22Rv1 (cell line): ENCODE measurements around the gene HMGXB4.

Experiments
- H3K27ac ChIP-seq: fragments of 450-650 bp; 2 replicates; pipeline ENCODE4 v1.5.1; 2017
- ZFX ChIP-seq: fragments of 450-650 bp; IDR thresholded peaks from 2 replicates; pipeline ENCODE4 v1.6.1; 2017; ENCODE audit warnings: antibody characterized with exemption, borderline replicate concordance
- TF ChIP-seq, protein P1 (sequence below): fragments of 450-650 bp; IDR thresholded peaks from 2 replicates; pipeline ENCODE4 v1.5.1; 2017; ENCODE audit warnings: mild to moderate bottlenecking

The HMGXB4 gene

DNA sequence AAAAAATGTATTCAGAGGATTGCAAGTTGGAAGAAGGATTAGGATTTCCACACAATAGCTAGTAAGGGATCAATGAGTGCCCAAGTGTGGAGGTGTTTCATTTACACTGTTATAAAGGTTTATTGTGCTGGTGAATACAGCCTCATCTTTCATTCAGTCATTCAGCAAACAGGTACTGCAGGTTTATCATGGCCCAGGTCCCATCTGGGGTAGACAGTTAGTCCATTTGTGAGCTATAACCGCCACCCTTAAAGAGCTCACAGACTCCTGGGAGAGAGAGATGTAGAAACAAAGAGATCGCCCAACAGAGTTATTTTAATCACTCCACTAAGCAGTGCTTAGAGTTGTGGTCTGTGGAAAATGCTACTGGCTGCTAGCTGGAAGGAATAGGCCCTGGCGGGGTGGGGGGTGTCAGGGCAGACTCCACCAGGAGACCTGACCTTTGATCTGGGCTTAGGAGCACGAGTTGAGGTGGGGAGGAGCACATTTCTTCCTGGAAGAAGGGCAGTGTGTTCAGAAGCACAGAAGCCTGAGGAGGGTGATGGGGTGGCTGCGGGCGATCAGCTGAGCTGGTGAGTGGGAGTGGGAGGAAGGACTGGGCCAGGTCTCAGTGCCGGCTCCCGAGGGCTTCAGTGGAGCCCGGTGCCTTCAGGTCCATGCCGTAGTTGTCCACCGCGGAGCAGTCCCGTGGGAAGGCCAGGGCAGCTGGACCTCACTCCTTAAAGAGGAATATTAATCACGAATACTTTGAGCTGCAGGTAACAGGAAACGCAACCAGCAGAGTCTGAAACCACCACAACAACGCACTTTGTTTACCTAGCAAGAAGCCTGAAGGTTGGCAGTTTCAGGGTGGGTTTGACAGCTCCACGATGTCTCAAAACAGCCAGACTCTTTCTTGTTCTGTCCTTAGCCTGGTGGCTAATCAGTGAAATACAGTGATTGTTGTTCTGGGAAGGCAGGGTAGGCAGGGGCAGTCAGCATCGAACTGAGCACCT is 53.6 kb downstream of the HMGXB4 start:
- TF ChIP-seq ZFX = no peak
- TF ChIP-seq, protein P1, sequence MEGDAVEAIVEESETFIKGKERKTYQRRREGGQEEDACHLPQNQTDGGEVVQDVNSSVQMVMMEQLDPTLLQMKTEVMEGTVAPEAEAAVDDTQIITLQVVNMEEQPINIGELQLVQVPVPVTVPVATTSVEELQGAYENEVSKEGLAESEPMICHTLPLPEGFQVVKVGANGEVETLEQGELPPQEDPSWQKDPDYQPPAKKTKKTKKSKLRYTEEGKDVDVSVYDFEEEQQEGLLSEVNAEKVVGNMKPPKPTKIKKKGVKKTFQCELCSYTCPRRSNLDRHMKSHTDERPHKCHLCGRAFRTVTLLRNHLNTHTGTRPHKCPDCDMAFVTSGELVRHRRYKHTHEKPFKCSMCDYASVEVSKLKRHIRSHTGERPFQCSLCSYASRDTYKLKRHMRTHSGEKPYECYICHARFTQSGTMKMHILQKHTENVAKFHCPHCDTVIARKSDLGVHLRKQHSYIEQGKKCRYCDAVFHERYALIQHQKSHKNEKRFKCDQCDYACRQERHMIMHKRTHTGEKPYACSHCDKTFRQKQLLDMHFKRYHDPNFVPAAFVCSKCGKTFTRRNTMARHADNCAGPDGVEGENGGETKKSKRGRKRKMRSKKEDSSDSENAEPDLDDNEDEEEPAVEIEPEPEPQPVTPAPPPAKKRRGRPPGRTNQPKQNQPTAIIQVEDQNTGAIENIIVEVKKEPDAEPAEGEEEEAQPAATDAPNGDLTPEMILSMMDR = no peak
- no peak overlapping the region for H3K27ac ChIP-seq

DNA sequence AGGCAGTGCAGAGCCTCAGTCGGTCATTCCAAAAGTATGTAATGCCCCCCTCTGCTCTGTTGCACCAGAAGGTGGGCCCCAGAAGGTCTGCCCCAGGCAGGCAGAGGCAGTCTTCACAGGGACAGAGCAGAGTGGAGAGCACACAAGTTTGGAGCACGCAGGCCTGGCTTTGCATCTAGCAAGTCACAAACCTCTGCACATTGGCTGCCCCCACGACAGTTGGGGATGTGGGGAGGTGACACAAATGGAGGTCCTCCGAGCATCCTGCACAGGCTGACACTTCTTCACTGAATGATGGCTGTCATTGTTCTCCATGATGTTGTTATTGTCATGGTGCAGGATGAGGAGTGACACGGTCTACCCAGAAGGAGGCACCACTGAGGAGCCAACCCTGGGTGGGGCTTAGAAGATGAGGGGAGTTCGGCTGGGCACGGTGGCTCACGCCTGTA is 54.3 kb downstream of the HMGXB4 start:
- TF ChIP-seq, protein P1 = no peak
- TF ChIP-seq ZFX = no peak
- no peak overlapping the region for H3K27ac ChIP-seq

DNA sequence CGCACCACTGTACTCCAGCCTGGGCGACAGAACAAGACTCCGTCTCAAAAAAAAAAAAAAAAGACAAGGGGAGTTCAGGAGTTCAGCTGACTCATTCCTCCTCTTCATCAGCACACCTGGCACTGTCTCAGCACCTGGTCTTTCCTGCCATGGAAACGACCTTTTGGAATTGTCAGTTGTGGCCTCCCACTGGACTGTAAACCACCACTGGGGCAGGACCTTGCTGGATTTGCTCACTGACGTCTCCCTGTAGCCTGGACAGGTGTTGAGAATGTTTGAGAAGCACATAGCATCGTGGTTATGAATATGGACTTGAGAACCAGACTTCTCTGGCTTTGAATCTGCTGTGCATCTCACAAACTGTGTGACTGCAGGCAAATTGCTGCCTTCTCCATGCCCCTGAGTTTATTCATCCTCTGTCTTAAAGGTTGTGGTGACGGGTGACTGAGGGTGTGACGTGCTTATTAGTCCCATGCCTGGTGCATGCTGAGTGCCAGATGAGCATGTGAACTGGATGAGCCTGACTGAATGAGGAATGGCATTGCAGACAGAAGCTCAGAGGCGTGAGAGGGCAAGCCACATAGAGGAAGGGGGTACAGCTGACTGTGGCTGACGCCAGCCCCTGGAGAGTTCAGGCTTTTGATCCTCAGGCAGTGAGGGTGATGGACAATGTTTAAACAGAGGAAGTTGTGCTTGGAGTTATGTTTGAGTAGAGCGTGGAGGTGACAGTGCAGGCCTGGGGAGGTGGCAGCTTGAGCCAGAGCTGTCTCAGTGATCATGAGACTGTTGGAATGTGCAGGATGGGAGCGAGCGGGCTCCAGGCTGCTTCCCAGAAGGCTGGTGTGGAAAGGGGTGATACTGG is 55.1 kb downstream of the HMGXB4 start:
- TF ChIP-seq ZFX = no peak
- TF ChIP-seq, protein P1 = no peak
- no peak overlapping the region for H3K27ac ChIP-seq

DNA sequence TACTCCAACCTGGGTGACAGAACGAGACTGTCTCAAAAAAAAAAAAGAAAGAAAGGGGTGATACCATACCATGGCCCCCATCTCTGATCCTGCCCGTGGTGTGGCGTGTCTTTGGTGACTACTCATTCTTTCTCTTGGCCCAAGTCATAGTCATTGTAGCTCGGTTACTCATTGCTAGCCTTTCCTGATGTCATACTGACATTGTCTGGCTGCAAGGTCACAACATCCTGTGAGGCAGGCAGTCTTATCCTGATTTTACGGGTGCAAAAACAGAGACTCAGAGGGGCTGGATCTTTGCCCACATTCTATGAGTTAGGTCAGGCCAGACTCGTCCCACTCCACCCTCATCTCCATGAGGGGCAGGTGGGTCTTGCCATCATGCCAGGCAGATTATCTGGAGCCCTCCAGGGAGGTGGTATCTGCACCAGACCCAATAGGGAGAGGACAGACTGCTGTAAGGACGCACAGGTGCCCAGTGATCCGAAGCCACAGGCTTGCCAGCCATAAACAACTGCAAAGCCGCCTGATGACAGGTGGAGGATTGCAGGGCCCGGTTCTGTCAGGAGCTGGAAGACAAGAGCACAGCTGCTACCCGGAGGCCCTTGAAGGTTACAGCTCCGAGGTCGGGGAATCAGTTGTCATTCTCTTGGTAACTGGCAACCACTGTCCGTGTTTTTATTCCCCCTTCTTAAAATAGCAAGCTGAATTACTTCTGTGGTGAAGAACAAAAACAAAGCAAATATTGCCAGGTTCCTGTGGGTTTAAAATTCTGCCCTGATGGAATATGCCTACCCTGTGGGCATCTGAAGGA is 56.2 kb downstream of the HMGXB4 start:
- H3K27ac ChIP-seq = no peak overlapping the region
- no peak for TF ChIP-seq ZFX
- TF ChIP-seq, protein P1 = no peak

DNA sequence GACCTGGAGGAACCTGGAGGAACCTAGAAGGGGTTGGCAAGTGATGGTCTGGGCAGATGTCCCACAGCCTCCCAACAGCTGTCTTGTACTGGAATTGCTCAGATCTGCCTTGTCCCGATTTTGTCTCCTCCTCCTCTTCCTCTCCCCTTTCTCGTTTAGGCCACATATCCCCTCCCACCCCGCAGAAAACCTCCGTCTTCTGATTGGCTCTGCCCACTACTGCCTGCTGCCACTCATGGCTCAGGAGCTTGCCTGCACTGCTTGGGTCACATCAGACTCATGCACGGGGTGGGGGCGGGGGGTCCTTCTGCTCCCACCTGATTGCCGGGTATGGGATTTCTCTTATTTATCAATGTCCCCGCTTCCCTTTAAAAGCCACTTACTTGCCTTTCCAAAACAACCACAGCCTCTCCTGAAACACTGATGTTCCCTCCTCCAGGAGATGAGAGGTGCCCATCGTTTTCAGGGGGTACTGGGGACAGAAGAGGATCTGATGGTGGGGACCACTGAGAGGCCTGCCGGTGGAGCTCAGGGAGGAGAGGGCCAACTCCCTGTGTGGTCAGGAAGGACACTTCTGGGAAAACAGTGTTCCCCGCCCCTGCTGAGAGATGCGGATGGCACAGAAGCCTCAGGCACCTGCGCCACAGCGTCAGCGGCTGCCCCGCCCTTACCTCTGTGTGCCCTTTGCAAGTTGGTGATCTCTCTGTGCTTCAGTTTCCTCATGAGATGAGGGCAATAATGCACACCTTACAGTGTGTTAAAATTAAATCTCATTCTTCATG is 57.1 kb downstream of the HMGXB4 start:
- no peak for TF ChIP-seq ZFX
- TF ChIP-seq, protein P1 = no peak
- no peak overlapping the region for H3K27ac ChIP-seq
